ES-I3 (cell line): ENCODE measurements around the gene INPP4A.

ENCODE experiments used
- H3K36me3 ChIP-seq: 2 replicates; pipeline ENCODE4 v1.6.1; 2013; ENCODE audit warnings: mild to moderate bottlenecking, low read length, control low read depth, moderate library complexity; ENCODE audit not compliant: insufficient read depth
- H3K4me1 ChIP-seq: 2 replicates; pipeline ENCODE4 v1.6.1; 2013; ENCODE audit warnings: mild to moderate bottlenecking, control low read depth, low read length; ENCODE audit not compliant: insufficient read depth
- H3K9ac ChIP-seq: 2 replicates; pipeline ENCODE4 v1.6.1; 2013; ENCODE audit warnings: low read depth, mild to moderate bottlenecking, low read length, moderate library complexity
- H3K9me3 ChIP-seq: 2 replicates; pipeline ENCODE4 v1.6.1; 2013; ENCODE audit warnings: mild to moderate bottlenecking, low read length, moderate library complexity; ENCODE audit not compliant: control insufficient read depth, insufficient read depth

The INPP4A gene

DNA sequence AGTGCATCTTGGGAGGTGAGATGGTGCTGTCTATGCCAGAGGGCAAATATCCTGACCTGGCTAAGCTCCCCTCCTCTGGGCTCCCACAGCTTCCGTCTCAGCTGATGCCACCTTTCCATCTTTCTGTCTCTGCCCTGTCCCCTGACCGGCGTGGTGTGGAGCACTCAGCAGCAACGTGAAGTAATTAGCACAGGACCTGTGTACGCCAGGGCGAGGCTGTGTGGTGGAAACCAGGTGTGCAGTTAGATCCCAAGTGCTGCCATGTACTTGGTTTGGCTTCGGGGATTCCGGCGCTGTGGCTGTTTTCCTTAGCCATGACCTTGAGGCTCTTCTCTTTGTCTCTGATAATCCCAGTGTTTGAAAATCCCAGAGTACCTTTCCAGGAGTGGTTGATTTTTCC is 127.1 kb downstream of the INPP4A start:
- no peak overlapping the region for H3K9ac ChIP-seq
- no peaks in the 10 kb centered on the region; the same call in 1 of the 2 replicates for H3K36me3 ChIP-seq
- H3K4me1 ChIP-seq: no peaks in the 10 kb centered on the region
- no peaks in the 10 kb centered on the region for H3K9me3 ChIP-seq

- Histone ChIP-seq H3K36me3 (no peaks in the 10 kb centered on the region; the same call in 1 of the 2 replicates), H3K9me3 (no peaks in the 10 kb centered on the region), H3K9ac (no peak overlapping the region), H3K4me1 (no peaks in the 10 kb centered on the region)
These were observed 127.6 kb downstream of the INPP4A start for GRCh38 chr2:98572211-98572610.

GRCh38 chr2:98572676-98573075 is 128.0 kb downstream of the INPP4A start:
- Histone ChIP-seq H3K36me3 (no peaks in the 10 kb centered on the region; the same call in 1 of the 2 replicates), H3K9me3 (no peaks in the 10 kb centered on the region), H3K4me1 (no peaks in the 10 kb centered on the region), H3K9ac (no peak overlapping the region)

DNA sequence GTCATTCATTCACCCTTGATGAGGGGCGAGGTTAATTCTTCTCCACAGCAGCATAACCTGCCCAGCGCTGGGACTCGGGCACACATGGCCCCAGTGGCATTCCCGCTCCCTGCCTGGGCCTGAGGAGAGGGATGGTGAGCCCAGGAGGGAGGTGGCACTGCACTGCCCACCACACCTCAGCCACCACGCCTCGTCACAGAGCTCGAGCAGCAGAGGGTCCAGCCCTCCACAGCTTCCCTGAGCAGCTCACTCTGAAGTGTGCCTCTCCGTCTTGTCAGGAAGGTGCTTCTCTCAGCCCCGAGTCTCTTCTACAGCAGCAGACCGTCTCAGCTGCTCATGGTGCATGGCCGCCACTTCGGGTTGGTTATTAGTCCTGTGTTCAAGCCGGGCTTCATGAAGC is 128.8 kb downstream of the INPP4A start:
- H3K9ac ChIP-seq: no peak overlapping the region
- no peaks in the 10 kb centered on the region for H3K4me1 ChIP-seq
- H3K9me3 ChIP-seq: no peaks in the 10 kb centered on the region
- no peaks in the 10 kb centered on the region; the same call in 1 of the 2 replicates for H3K36me3 ChIP-seq

DNA sequence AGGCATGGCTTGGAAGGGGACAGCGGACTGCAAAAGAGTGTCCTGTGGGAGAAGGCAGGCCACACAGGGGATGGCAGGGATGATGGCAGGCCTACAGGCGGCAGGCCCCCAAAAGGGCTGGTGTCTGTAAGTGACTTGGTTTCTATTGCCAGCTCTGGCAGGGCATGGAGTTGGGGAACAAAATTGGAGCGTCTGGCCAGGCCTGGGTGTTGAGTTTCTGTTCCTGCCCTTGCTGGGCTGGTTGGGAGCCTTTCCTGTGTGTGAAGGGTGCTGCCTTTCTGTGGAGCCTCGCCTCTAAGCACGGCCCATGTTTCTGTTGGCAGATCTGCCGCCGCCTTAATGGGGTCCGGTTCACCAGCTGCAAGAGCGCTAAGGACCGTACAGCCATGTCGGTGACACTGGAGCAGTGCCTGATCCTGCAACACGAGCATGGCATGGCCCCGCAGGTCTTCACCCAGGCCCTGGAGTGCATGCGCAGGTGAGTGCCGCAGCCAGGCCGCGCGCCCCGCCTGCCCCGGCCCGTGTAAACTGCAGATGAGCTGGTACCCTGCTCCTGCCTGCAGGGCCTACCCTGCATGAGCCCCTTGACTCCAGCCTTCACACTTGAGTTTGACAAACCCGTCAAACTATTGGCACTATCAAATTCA is 132.1 kb downstream of the INPP4A start:
- Histone ChIP-seq H3K4me1 (no peaks in the 10 kb centered on the region), H3K9me3 (no peaks in the 10 kb centered on the region), H3K36me3 (no peaks in the 10 kb centered on the region), H3K9ac (no peak overlapping the region)

- no peaks in the 10 kb centered on the region for H3K36me3 ChIP-seq
- H3K9ac ChIP-seq: no peak overlapping the region
- no peaks in the 10 kb centered on the region for H3K4me1 ChIP-seq
- no peaks in the 10 kb centered on the region for H3K9me3 ChIP-seq
These were observed 132.7 kb downstream of the INPP4A start for GRCh38 chr2:98577313-98577712.

DNA sequence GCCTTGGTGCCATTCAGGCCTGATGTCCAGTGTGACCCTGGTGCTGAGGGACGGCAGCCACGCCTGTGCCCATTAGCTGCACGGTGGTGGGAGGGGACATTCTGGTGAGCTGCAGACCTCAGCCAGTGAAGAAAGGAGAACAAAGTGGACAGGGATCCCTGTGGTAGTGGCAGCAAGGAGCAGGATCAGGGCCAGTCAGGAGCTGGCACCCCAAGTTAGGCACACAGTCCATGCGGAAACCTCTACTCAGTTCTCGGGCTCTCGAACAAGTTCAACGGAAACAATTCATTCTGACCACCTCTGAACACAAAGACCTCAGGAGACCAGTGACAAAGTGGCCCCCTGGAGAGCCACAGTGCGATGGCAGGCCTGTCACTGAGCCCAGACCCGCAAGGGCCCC is 133.6 kb downstream of the INPP4A start:
- no peak overlapping the region for H3K9ac ChIP-seq
- no peaks in the 10 kb centered on the region for H3K36me3 ChIP-seq
- H3K4me1 ChIP-seq: no peaks in the 10 kb centered on the region
- no peaks in the 10 kb centered on the region for H3K9me3 ChIP-seq

DNA sequence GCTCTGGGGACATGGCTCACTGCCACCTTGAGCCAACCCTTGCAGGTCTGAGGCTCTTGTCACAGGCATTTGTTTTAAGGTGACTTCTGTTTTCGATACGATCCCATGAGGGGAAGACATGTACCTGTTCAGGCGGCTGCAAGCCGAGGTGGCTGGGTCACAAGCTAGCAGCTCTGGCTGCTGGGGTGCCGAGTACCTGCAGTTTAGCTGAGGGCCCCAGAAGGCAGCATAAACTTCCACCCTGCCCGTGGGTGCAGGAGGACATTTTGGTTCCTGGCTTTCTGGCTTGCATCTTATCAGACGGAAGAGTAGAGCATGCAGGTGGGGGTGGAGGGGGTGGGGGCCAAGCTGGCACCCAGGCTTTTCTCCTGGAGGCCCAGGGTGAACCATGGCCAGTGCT is 135.3 kb downstream of the INPP4A start:
- Histone ChIP-seq H3K4me1 (no peaks in the 10 kb centered on the region), H3K9me3 (no peaks in the 10 kb centered on the region), H3K9ac (no peak overlapping the region), H3K36me3 (no peaks in the 10 kb centered on the region)

DNA sequence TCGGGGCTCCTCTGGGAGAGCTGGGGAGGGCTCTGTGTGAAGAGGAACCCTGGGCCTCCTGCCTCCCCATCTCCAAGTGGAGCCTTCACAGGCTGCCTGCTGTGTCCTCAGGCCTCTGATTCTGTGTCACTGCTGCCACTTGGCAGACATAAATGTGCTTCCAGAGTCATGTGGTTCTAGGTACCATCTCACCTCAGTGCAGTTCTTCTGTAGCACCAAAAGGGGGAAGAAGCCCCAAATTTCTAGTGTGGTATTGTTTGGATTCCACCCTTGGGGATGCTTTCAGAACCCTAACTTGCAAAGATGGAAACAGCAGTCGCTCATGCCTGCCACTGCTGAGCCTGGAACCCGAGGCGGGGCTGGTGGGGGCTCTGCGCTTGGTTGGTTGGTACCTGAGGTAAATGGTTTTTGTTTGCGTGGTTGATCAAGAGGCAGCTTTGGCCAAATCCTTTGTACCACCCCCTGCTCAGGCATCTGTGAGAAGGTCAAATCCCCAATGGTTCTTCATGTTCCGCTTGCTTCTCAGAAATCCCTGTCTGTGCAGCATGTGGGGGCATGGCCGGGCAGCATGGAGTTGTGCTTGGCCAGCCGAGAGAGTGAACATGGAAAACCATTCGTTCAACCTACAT is 136.1 kb downstream of the INPP4A start:
- no peaks in the 10 kb centered on the region for H3K36me3 ChIP-seq
- H3K9me3 ChIP-seq: no peaks in the 10 kb centered on the region
- no peaks in the 10 kb centered on the region for H3K4me1 ChIP-seq
- H3K9ac ChIP-seq: no peak overlapping the region

DNA sequence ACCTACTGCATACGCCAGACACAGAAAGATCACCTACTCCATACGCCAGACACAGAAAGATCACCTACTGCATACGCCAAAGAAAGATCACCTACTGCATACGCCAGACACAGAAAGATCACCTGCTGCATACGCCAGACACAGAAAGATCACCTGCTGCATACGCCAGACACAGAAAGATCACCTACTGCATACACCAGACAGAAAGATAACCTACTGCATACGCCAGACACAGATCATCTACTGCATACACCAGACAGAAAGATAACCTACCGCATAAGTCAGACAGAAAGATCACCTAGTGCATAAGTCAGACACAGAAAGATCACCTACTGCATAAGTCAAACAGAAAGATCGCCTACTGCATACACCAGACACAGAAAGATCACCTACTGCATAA is 137.9 kb downstream of the INPP4A start:
- Histone ChIP-seq H3K9ac (no peak overlapping the region), H3K9me3 (no peaks in the 10 kb centered on the region), H3K4me1 (no peaks in the 10 kb centered on the region), H3K36me3 (no peaks in the 10 kb centered on the region; the same call in 1 of the 2 replicates)

DNA sequence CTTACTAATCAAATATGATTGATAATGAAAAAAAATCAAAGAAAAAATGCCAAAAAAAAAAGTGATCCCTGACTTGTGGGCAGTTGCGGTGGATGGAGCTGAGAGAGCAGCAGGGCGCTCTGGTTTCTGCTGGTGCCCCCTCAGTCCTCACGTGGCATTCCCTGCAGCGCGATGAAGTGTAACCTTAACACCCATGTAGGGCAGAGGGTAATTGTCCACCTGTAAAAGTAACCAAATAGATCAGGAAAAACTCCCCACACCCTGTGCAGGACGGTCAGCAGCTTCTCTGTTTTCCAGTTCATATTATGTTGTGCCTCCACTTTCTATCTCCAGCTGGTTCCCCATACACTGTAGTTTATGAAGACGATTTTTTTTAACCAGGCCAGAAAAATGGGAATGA is 138.6 kb downstream of the INPP4A start:
- Histone ChIP-seq H3K9me3 (no peaks in the 10 kb centered on the region), H3K36me3 (no peaks in the 10 kb centered on the region; the same call in 1 of the 2 replicates), H3K9ac (no peak overlapping the region), H3K4me1 (no peaks in the 10 kb centered on the region)

DNA sequence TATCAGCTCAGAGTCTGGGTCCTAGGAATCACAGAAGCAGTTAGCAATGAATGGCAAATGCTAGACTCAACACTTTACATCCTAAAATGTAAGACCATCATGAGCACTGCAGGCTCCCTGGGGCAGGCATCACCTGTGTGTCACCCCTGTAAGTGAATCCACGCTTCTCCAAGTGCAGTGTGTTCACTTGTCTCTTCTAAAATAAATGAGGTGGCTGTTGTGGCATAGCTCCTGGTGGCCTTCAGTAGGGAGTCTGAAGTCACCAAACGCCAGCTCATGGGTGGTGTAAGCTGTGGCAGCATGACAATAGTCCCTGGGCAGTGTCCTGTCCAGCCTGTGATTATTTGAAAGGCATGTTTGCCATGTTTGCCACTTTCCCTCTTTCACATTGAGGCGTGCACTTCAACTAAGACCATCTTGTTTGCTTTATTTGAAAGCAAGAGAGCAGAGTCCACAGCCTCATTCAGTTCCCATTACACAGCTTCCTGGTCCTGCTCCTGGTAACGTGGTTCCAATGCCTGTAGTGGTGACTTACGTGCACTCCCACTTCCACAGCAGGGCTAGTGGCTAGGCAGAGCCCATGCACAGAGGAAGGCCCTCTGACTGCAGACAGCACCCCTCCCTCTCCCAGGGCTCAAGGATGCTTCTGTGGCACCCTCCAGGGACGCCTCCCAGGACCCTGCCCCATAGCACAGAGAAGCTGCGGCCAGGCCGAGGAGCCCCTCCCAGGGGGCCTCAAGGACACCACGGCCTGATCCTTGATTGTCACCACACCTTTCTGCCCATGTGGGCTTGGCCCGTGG is 139.4 kb downstream of the INPP4A start:
- Histone ChIP-seq H3K4me1 (no peaks in the 10 kb centered on the region), H3K36me3 (no peaks in the 10 kb centered on the region; the same call in 1 of the 2 replicates), H3K9ac (no peak overlapping the region), H3K9me3 (no peaks in the 10 kb centered on the region)

DNA sequence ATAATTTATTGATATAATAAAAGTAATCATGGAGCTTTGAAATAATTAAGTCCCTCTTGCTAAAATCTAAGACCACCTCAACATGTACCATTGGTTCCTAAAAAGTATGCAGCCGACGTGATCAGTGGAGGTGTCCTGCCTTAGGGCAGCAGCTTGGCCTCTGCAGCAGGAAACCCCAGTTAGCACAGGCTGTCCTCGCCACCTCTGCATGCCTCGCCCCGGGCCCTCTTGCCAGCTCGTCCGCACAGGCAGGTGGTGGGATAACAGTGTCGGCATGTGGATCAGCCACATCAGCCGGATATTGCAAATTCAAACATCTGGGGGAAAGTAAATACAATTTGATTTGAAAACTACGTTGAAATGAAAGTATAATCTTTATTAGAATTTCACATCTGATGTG is 140.7 kb downstream of the INPP4A start:
- Histone ChIP-seq H3K36me3 (no peaks in the 10 kb centered on the region; the same call in 1 of the 2 replicates), H3K4me1 (no peaks in the 10 kb centered on the region), H3K9ac (no peak overlapping the region), H3K9me3 (no peaks in the 10 kb centered on the region)

DNA sequence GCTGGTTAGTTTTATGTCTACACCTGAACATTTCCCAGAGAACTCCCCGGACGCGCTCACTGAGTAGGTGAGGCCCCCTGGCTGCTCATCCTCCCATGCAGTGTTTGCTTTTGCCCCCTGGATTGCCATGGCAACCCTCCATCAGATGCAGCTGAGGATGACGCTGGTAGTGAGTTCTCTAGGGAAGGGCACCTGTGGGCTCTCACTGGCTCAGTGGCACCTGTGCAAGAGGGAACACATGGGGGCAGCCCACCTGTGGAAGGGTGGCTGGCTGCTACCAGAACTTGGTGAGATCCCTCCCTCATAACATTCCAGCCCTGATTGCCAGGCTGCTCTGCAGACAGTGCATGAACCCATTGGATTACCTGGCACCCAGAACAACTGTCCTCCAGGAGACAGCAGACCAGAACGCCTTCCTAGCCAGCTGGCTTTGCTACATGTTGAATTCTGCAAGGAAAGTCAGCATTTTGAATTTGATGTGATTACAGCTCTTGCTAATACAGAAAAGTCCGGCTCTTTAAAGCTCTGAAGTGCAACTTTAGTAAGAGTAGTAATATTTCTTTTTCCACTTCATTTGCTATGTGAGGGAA is 142.0 kb downstream of the INPP4A start:
- H3K36me3 ChIP-seq: no peaks in the 10 kb centered on the region; the same call in 1 of the 2 replicates
- H3K4me1 ChIP-seq: no peaks in the 10 kb centered on the region
- H3K9me3 ChIP-seq: no peaks in the 10 kb centered on the region
- H3K9ac ChIP-seq: no peak overlapping the region
